MM.1S (cell line): ENCODE measurements around the gene ARF6.

Experiments used
- CTCF ChIP-seq: fragments of 300-600 bp; sonication (generic); IDR thresholded peaks from 2 replicates; pipeline ENCODE4 v1.5.1; 2016; ENCODE audit warnings: antibody characterized with exemption, low read length, mixed read lengths
- EZH2phosphoT487 ChIP-seq: fragments of 300-600 bp; sonication (generic); IDR thresholded peaks from 2 replicates; pipeline ENCODE4 v1.6.1; 2018; ENCODE audit warnings: antibody characterized with exemption, low read length

- TF ChIP-seq CTCF (no peak), EZH2phosphoT487 (no peak)
These were observed 31.2 kb upstream of the ARF6 start for GRCh38 chr14:49861699-49862088.
